Psoas muscle (tissue), 8 donors: Measurements from ENCODE around the gene BLVRA. TPM values are rescaled to one million over a fixed set of nuclear protein-coding genes. Genes with fewer than 3 reads are reported as not detected.

Source experiments
- ATAC-seq, 4 donors: fragments of 200-7000 bp; cut with Tn5 transposase; one replicate each; pipeline ENCODE4 v1.9.1; 2020; ENCODE audit warnings: moderate library complexity in 3 of 4, mild to moderate bottlenecking in 2 of 4
- DNase-seq, 2 donors: peaks; one replicate each; pipeline ENCODE4 v3.0.0-alpha.2; 2020
- H3K27ac ChIP-seq: fragments of 200-600 bp; one replicate; pipeline ENCODE4 v1.8.0; 2022
- H3K27me3 ChIP-seq, 3 donors: fragments of 200-600 bp in 1 of 3; one replicate each; pipeline versions ENCODE4 v1.6.1 to v1.8.0; 2013 to 2022; ENCODE audit warnings: low read length in 2 of 3, mild to moderate bottlenecking in 2 of 3, moderate library complexity in 1 of 3; ENCODE audit not compliant: insufficient read depth in 3 of 3
- H3K36me3 ChIP-seq, 2 donors: fragments of 200-600 bp in 1 of 2; one replicate each; pipeline versions ENCODE4 v1.6.1 to v1.8.0; 2013 to 2022; ENCODE audit warnings: low read depth in 1 of 2, mild to moderate bottlenecking in 1 of 2, moderate library complexity in 1 of 2; ENCODE audit not compliant: insufficient read depth in 1 of 2
- H3K4me1 ChIP-seq: fragments of 200-600 bp; one replicate; pipeline ENCODE4 v1.8.0; 2022
- H3K4me3 ChIP-seq: fragments of 200-600 bp; one replicate; pipeline ENCODE4 v1.8.0; 2022; ENCODE audit warnings: mild to moderate bottlenecking
- H3K9me3 ChIP-seq: fragments of 200-600 bp; one replicate; pipeline ENCODE4 v1.8.0; 2022
- CTCF ChIP-seq: fragments of 200-600 bp; IDR thresholded peaks from one replicate; pipeline ENCODE4 v1.8.0; 2022; ENCODE audit warnings: antibody characterized with exemption
- WGBS, 3 donors: extraction: QIAGEN DNeasy Blood & Tissue Kit; methylation state at CpG; one replicate each; pipeline versions ENCODE4 v1.1.6 to v1.1.7; 2013; 5-methylcytosine and 5-hydroxymethylcytosine counted together
- intact Hi-C, 2 donors: fragments of 100-400 bp; cut with DNase I; formaldehyde crosslinking; loops; one replicate each; pipeline versions ENCODE4 v1.11.0 to v1.14.2; 2022
- polyA plus RNA-seq, 3 donors: library from polyadenylated mRNA; stranded (reverse); fragments of 200-250 nt; gene quantifications; one replicate each; pipeline ENCODE4 v1.2.3, GENCODE V29; 2013
- total RNA-seq, 4 donors: library from RNA; stranded (reverse); fragmentation: NEBNext Ultra II Directional in 2 of 4; extraction: Animal tissue kit (Norgen Biotek cat#: 25700) in 2 of 4; gene quantifications; one replicate each; pipeline versions ENCODE4 v1.2.1 to v1.2.4, GENCODE V29; 2021 to 2023
- donor health status: healthy with polysubstance abuse.
- donor health status: DM: no; HTN: no; CAD: no; lungs with moderate emphysema.
- donor health status: Bipolar disorder and iron deficiency.
- donor health status: healthy.
- donor health status: DM: yes; HTN: yes; CAD: no.
- donor health status: DM: no; HTN: no; CAD: no.
- donor health status: DM: no; HTN: no; CAD: no.
- donor health status: DM: yes; HTN: yes; CAD: no.

BLVRA gene
- total and polyA plus RNA-seq, 7 donors, result 35.8 to 52.9 (median 41.9) TPM

GRCh38 chr7:43747328-43748105 lies 11.0 kb upstream of the BLVRA start:
- no peak for TF ChIP-seq CTCF
- peaks cover 4% of the 10 kb centered on the region for H3K4me1 ChIP-seq
- H3K27me3 ChIP-seq, result no peaks in the 10 kb centered on the region
- intact Hi-C loops, result loop anchor here in 1 of 2 donors (10.0 kb wide), 1 partner anchor 47 kb away; no protein-coding TSS in a partner anchor
- no peak for DNase-seq
- 85 to 91% (median 86%) methylated on average over 9 of the region's 9 CpGs for WGBS, 3 donors
- no peak overlapping the region for H3K27ac ChIP-seq
- ATAC-seq, result no peak
- H3K36me3 ChIP-seq, result no peaks in the 10 kb centered on the region
- H3K4me3 ChIP-seq, result no peak overlapping the region
- H3K9me3 ChIP-seq, result no peaks in the 10 kb centered on the region

- no peak for TF ChIP-seq CTCF
- Histone ChIP-seq H3K36me3 (no peaks in the 10 kb centered on the region), H3K27me3 (no peaks in the 10 kb centered on the region), H3K27ac (no peak overlapping the region), H3K4me3 (no peak overlapping the region), H3K4me1 (peaks cover 4% of the 10 kb centered on the region), H3K9me3 (no peaks in the 10 kb centered on the region)
- ATAC-seq (peak in 1 of 4 donors; percentile 5), DNase-seq (no peak)
- WGBS, 3 donors, result 56 to 62% (median 60%) methylated on average over 5 of the region's 5 CpGs
- intact Hi-C loops, result loop anchor here in 1 of 2 donors (10.0 kb wide), 1 partner anchor 45 kb away; no protein-coding TSS in a partner anchor
These were observed 9.0 kb upstream of the BLVRA start for GRCh38 chr7:43749383-43749940.

- Histone ChIP-seq H3K9me3 (no peaks in the 10 kb centered on the region), H3K27me3 (no peaks in the 10 kb centered on the region), H3K27ac (no peak overlapping the region), H3K4me1 (peaks cover 4% of the 10 kb centered on the region), H3K4me3 (peak overlapping the region; percentile 44), H3K36me3 (no peaks in the 10 kb centered on the region)
- ATAC-seq (peak; percentile 93 to 99 (median 98)), DNase-seq (peak; percentile 54 to 87)
- intact Hi-C loops, result loop anchor here in 1 of 2 donors (10.0 kb wide), 1 partner anchor 85 kb away; no protein-coding TSS in a partner anchor
- no peak for TF ChIP-seq CTCF
- WGBS, 3 donors, result 25 to 37% (median 29%) methylated on average over 14 of the region's 14 CpGs
These were observed 8.2 kb upstream of the BLVRA start for GRCh38 chr7:43750016-43750887.

GRCh38 chr7:43752411-43752810 lies 6.1 kb upstream of the BLVRA start:
- ATAC-seq, result no peak
- Histone ChIP-seq H3K4me1 (peaks cover 4% of the 10 kb centered on the region), H3K9me3 (no peaks in the 10 kb centered on the region), H3K36me3 (no peaks in the 10 kb centered on the region), H3K4me3 (no peak overlapping the region), H3K27me3 (no peaks in the 10 kb centered on the region), H3K27ac (no peak overlapping the region)
- TF ChIP-seq CTCF, result no peak
- no peak for DNase-seq
- 78 to 85% (median 81%) methylated on average over 3 of the region's 3 CpGs for WGBS, 3 donors
- intact Hi-C loops, result loop anchor here in 1 of 2 donors (10.0 kb wide), 1 partner anchor 82 kb away; no protein-coding TSS in a partner anchor
